ENCODE measurements around the gene TCEA2. TPM values are rescaled to one million over a fixed set of nuclear protein-coding genes. Genes with fewer than 3 reads are reported as not detected.
A peak's percentile ranks its signal among the peaks of the same experiment; 100 is the strongest.

TCEA2 gene
- total RNA-seq (2014; rRNA removed; shearing (Covaris generic)): 27.3 and 29.4 TPM in 2 replicates

- DNase-seq: peak; percentile 99
- Histone ChIP-seq H3K36me3 (replicated peaks; ENCODE audit: control insufficient read depth, insufficient read depth, low read length) (no peaks in the 10 kb centered on the region), H3K27me3 (ENCODE audit: control insufficient read depth, insufficient read depth, low read length) (no peaks in the 10 kb centered on the region), H3K4me3 (ENCODE audit: insufficient read depth, low read depth, low read length) (peak within 1 kb of the TSS; percentile 89)
Observed at GRCh38 chr20:64062596-64063388, at the start of gene TCEA2. Gene TCEA2, plus strand, starts transcription at chr20:64063198. Its CDS starts 115 bp downstream, at chr20:64063313.

- H3K4me3 ChIP-seq (ENCODE audit: insufficient read depth, low read depth, low read length): no peak overlapping the region
- DNase-seq: no peak
- H3K36me3 ChIP-seq (replicated peaks; ENCODE audit: control insufficient read depth, insufficient read depth, low read length): peaks cover 25% of the 10 kb centered on the region
- no peaks in the 10 kb centered on the region for H3K27me3 ChIP-seq (ENCODE audit: control insufficient read depth, insufficient read depth, low read length)
Observed at GRCh38 chr20:64015635-64016034, 47.4 kb upstream of the TCEA2 start.

GRCh38 chr20:64021124-64021975, 41.6 kb upstream of the TCEA2 start:
- DNase-seq: no peak
- H3K27me3 ChIP-seq (ENCODE audit: control insufficient read depth, insufficient read depth, low read length): no peaks in the 10 kb centered on the region
- H3K4me3 ChIP-seq (ENCODE audit: insufficient read depth, low read depth, low read length): no peak overlapping the region
- peaks cover 26% of the 10 kb centered on the region for H3K36me3 ChIP-seq (replicated peaks; ENCODE audit: control insufficient read depth, insufficient read depth, low read length)

GRCh38 chr20:64022671-64023360, 40.2 kb upstream of the TCEA2 start:
- Histone ChIP-seq H3K4me3 (ENCODE audit: insufficient read depth, low read depth, low read length) (no peak overlapping the region), H3K27me3 (ENCODE audit: control insufficient read depth, insufficient read depth, low read length) (no peaks in the 10 kb centered on the region), H3K36me3 (replicated peaks; ENCODE audit: control insufficient read depth, insufficient read depth, low read length) (peaks cover 32% of the 10 kb centered on the region)
- DNase-seq: no peak

GRCh38 chr20:64023361-64024140, 39.4 kb upstream of the TCEA2 start:
- peaks cover 35% of the 10 kb centered on the region for H3K36me3 ChIP-seq (replicated peaks; ENCODE audit: control insufficient read depth, insufficient read depth, low read length)

GRCh38 chr20:64024141-64024990, 38.6 kb upstream of the TCEA2 start:
- peaks cover 37% of the 10 kb centered on the region for H3K36me3 ChIP-seq (replicated peaks; ENCODE audit: control insufficient read depth, insufficient read depth, low read length)
- DNase-seq: no peak
- H3K27me3 ChIP-seq (ENCODE audit: control insufficient read depth, insufficient read depth, low read length): no peaks in the 10 kb centered on the region
- no peak overlapping the region for H3K4me3 ChIP-seq (ENCODE audit: insufficient read depth, low read depth, low read length)

More at GRCh38 chr20:64023361-64024140, 39.4 kb upstream of the TCEA2 start:
- no peak for DNase-seq
- Histone ChIP-seq H3K27me3 (ENCODE audit: control insufficient read depth, insufficient read depth, low read length) (no peaks in the 10 kb centered on the region), H3K4me3 (ENCODE audit: insufficient read depth, low read depth, low read length) (no peak overlapping the region)

GRCh38 chr20:64025101-64025825, 37.7 kb upstream of the TCEA2 start:
- peaks cover 33% of the 10 kb centered on the region for H3K36me3 ChIP-seq (replicated peaks; ENCODE audit: control insufficient read depth, insufficient read depth, low read length)

GRCh38 chr20:64025826-64026412, 37.1 kb upstream of the TCEA2 start:
- peaks cover 33% of the 10 kb centered on the region for H3K36me3 ChIP-seq (replicated peaks; ENCODE audit: control insufficient read depth, insufficient read depth, low read length)

More at GRCh38 chr20:64025101-64025825, 37.7 kb upstream of the TCEA2 start:
- Histone ChIP-seq H3K4me3 (ENCODE audit: insufficient read depth, low read depth, low read length) (no peak overlapping the region), H3K27me3 (ENCODE audit: control insufficient read depth, insufficient read depth, low read length) (no peaks in the 10 kb centered on the region)
- no peak for DNase-seq

GRCh38 chr20:64027981-64028685, 34.9 kb upstream of the TCEA2 start:
- Histone ChIP-seq H3K36me3 (replicated peaks; ENCODE audit: control insufficient read depth, insufficient read depth, low read length) (peaks cover 36% of the 10 kb centered on the region), H3K4me3 (ENCODE audit: insufficient read depth, low read depth, low read length) (no peak overlapping the region), H3K27me3 (ENCODE audit: control insufficient read depth, insufficient read depth, low read length) (no peaks in the 10 kb centered on the region)
- no peak for DNase-seq

More at GRCh38 chr20:64025826-64026412, 37.1 kb upstream of the TCEA2 start:
- Histone ChIP-seq H3K27me3 (ENCODE audit: control insufficient read depth, insufficient read depth, low read length) (no peaks in the 10 kb centered on the region), H3K4me3 (ENCODE audit: insufficient read depth, low read depth, low read length) (no peak overlapping the region)
- no peak for DNase-seq

- Histone ChIP-seq H3K36me3 (replicated peaks; ENCODE audit: control insufficient read depth, insufficient read depth, low read length) (peaks cover 29% of the 10 kb centered on the region), H3K27me3 (ENCODE audit: control insufficient read depth, insufficient read depth, low read length) (no peaks in the 10 kb centered on the region), H3K4me3 (ENCODE audit: insufficient read depth, low read depth, low read length) (no peak overlapping the region)
- DNase-seq: no peak
Observed at GRCh38 chr20:64029293-64030117, 33.5 kb upstream of the TCEA2 start.

GRCh38 chr20:64030371-64031134, 32.4 kb upstream of the TCEA2 start:
- Histone ChIP-seq H3K27me3 (ENCODE audit: control insufficient read depth, insufficient read depth, low read length) (no peaks in the 10 kb centered on the region), H3K4me3 (ENCODE audit: insufficient read depth, low read depth, low read length) (no peak overlapping the region), H3K36me3 (replicated peaks; ENCODE audit: control insufficient read depth, insufficient read depth, low read length) (peaks cover 27% of the 10 kb centered on the region)
- DNase-seq: no peak

All from H7 (cell line).